MCF 10A (cell line): ENCODE data around the gene LDB2. TPM values are rescaled to one million over a fixed set of nuclear protein-coding genes. Genes with fewer than 3 reads are reported as not detected.

Source experiments
- BruUV-seq: library from RNA; stranded (reverse); fragments of 400-500 nt; replicated peaks from 2 replicates; lab custom pipeline; 2021; lab: Mats Ljungman, UMichigan
- CTCF ChIA-PET: fragments of 300-600 bp; sonication (Branson Sonifier 250); formaldehyde crosslinking; extraction: SDS; loops from one replicate; lab custom pipeline; 2021; ENCODE audit warnings: antibody characterized with exemption, inconsistent platforms; lab: Yijun Ruan, JAX
- POLR2A ChIA-PET: fragments of 300-600, 350-650 bp; sonication (Branson Sonifier 250); formaldehyde crosslinking; extraction: SDS; loops from one replicate; lab custom pipeline; 2020; ENCODE audit warnings: antibody characterized with exemption, inconsistent platforms; lab: Yijun Ruan, JAX
- DNase-seq: peaks from one replicate; pipeline ENCODE4 v3.0.0-alpha.2; 2018; ENCODE audit not compliant: unreplicated experiment
- H3K27ac Mint-ChIP-seq: one replicate; pipeline ENCODE4 v1.8.0; 2022; ENCODE audit warnings: mild to moderate bottlenecking, low read depth, mixed read lengths; ENCODE audit not compliant: unreplicated experiment
- H3K27me3 Mint-ChIP-seq: one replicate; pipeline ENCODE4 v1.8.0; 2022; ENCODE audit warnings: mixed read lengths; ENCODE audit not compliant: insufficient read depth, unreplicated experiment
- H3K36me3 Mint-ChIP-seq: one replicate; pipeline ENCODE4 v1.8.0; 2022; ENCODE audit warnings: mild to moderate bottlenecking, moderate library complexity, mixed read lengths; ENCODE audit not compliant: insufficient read depth, unreplicated experiment
- H3K4me1 Mint-ChIP-seq: one replicate; pipeline ENCODE4 v1.8.0; 2022; ENCODE audit warnings: mixed read lengths; ENCODE audit not compliant: insufficient read depth, unreplicated experiment
- H3K4me3 Mint-ChIP-seq: one replicate; pipeline ENCODE4 v1.8.0; 2022; ENCODE audit warnings: mild to moderate bottlenecking, moderate library complexity, mixed read lengths; ENCODE audit not compliant: unreplicated experiment
- H3K9me3 Mint-ChIP-seq: one replicate; pipeline ENCODE4 v1.8.0; 2022; ENCODE audit warnings: mixed read lengths; ENCODE audit not compliant: unreplicated experiment
- intact Hi-C: fragments of 100-400 bp; cut with micrococcal nuclease; formaldehyde crosslinking; loops from 2 replicates; pipeline ENCODE4 v1.14.1; 2022
- total RNA-seq: library from RNA; stranded (reverse); gene quantifications from 2 replicates; pipeline ENCODE4 v1.2.3, GENCODE V29; 2022
- TF ChIP-seq, protein P1 (sequence below): fragments of 200-600 bp; IDR thresholded peaks from one replicate; pipeline ENCODE4 v1.8.0; 2022; ENCODE audit warnings: antibody characterized with exemption, mild to moderate bottlenecking; ENCODE audit not compliant: unreplicated experiment

LDB2 gene
- total RNA-seq, 1 experiment from 2014 or later: not detected

DNA sequence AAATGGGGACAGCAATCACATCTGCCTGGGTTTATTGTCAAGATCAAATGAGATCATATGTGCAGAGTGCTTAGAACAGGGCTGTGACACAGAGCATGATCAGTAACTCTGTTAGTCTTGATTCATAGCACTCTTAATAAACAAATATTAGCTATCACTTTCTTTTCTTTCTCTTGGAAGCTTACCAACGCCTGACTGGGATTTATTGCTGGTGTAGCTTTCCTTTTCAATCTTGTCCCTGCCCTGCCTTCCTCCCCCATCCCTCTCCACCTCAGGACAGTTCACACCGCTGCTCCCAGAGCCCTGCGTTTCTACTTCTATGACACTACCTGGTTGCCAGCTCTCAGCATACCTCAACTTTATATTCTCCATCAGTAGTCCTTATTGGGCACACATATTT, 120.7 kb downstream of the LDB2 start:
- H3K4me1 Mint-ChIP-seq: no peaks in the 10 kb centered on the region
- H3K4me3 Mint-ChIP-seq: no peak overlapping the region
- TF ChIP-seq, protein P1, sequence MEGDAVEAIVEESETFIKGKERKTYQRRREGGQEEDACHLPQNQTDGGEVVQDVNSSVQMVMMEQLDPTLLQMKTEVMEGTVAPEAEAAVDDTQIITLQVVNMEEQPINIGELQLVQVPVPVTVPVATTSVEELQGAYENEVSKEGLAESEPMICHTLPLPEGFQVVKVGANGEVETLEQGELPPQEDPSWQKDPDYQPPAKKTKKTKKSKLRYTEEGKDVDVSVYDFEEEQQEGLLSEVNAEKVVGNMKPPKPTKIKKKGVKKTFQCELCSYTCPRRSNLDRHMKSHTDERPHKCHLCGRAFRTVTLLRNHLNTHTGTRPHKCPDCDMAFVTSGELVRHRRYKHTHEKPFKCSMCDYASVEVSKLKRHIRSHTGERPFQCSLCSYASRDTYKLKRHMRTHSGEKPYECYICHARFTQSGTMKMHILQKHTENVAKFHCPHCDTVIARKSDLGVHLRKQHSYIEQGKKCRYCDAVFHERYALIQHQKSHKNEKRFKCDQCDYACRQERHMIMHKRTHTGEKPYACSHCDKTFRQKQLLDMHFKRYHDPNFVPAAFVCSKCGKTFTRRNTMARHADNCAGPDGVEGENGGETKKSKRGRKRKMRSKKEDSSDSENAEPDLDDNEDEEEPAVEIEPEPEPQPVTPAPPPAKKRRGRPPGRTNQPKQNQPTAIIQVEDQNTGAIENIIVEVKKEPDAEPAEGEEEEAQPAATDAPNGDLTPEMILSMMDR: no peak
- ChIA-PET POLR2A (interaction anchor here (0.7 kb wide), 1 partner anchor 45 kb away, joined by 4 read pairs; no protein-coding TSS in a partner anchor), CTCF (interaction anchor here (1.3 kb wide), 1 partner anchor 669 kb away, joined by 4 read pairs; no protein-coding TSS in a partner anchor)
- H3K27ac Mint-ChIP-seq: no peak overlapping the region
- BruUV-seq: no TSS peak
- no peaks in the 10 kb centered on the region for H3K9me3 Mint-ChIP-seq
- DNase-seq: no peak
- H3K27me3 Mint-ChIP-seq: peaks cover 26% of the 10 kb centered on the region
- intact Hi-C loops: no loop called here
- no peaks in the 10 kb centered on the region for H3K36me3 Mint-ChIP-seq

DNA sequence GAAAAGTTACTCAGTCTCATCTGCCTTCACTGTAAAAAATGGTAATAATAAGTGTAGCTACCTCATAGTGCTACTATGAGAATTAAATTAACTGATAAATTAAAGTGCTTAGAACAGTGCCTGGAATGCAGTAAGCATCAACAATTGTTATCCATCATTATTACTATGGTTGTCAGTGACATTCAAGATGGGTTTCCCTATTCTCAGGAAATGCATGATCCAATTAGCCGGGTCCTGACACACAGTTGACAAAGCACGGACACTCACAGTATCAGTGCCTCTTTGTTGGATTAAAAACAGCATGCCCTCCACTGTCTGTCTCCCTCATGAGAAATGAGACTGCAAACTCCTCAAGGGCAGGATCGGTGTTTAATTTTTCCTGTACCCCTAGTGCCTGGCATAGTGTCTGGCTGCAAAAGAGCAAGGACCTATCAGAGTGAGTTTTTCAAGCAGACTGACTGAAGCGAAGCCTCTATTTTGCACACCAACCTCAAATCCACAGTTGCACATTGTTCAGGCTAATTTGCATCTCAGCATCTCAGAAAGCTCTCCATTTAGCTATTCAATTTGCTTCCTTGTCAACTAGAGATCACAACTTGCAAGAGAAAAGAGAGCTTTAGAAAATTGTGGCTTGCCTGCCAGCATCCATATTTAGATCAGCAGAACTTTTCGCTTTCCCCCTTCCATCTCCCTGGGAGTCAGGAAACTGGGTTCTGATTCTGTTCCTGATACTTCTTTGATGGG, 122.9 kb downstream of the LDB2 start:
- TF ChIP-seq, protein P1: no peak

DNA sequence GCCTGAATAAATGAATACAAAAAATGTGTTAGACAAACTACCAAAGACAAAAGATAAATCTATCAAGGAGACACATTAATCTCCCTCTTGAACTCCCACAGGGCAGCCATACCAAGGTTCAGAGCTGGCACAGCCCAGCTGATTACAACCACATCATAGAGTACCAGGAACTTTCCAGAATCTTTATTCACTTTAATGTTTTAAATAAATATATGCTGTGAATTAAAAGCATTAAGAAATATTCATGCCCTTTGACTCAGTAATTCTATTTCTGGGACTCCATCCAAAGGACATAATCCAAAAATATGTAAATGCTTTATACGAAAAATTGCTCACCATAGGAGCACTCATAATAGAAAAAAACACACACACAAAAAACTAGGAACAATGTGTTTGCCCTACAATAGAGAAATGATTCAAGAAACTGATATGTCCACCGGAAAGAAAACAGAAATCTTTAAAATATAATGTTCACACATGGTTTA, 126.0 kb downstream of the LDB2 start:
- Mint-ChIP-seq H3K27me3 (peaks cover 61% of the 10 kb centered on the region), H3K36me3 (no peaks in the 10 kb centered on the region), H3K4me1 (no peaks in the 10 kb centered on the region), H3K9me3 (no peaks in the 10 kb centered on the region), H3K4me3 (no peak overlapping the region), H3K27ac (no peak overlapping the region)
- ChIA-PET POLR2A (no interaction called here), CTCF (interaction anchor here (0.5 kb wide), 1 partner anchor 172 kb away, joined by 4 read pairs; no protein-coding TSS in a partner anchor)
- TF ChIP-seq, protein P1: no peak
- no TSS peak for BruUV-seq
- DNase-seq: no peak
- intact Hi-C loops: no loop called here

More for the DNA sequence above, 122.9 kb downstream of the LDB2 start:
- no TSS peak for BruUV-seq
- intact Hi-C loops: no loop called here
- Mint-ChIP-seq H3K27ac (no peak overlapping the region), H3K4me1 (no peaks in the 10 kb centered on the region), H3K27me3 (peaks cover 44% of the 10 kb centered on the region), H3K9me3 (no peaks in the 10 kb centered on the region), H3K4me3 (no peak overlapping the region), H3K36me3 (no peaks in the 10 kb centered on the region)
- DNase-seq: no peak
- POLR2A ChIA-PET: no interaction called here
- CTCF ChIA-PET: interaction anchor here (1.0 kb wide), 1 partner anchor 19 kb away, joined by 3 read pairs; no protein-coding TSS in a partner anchor

DNA sequence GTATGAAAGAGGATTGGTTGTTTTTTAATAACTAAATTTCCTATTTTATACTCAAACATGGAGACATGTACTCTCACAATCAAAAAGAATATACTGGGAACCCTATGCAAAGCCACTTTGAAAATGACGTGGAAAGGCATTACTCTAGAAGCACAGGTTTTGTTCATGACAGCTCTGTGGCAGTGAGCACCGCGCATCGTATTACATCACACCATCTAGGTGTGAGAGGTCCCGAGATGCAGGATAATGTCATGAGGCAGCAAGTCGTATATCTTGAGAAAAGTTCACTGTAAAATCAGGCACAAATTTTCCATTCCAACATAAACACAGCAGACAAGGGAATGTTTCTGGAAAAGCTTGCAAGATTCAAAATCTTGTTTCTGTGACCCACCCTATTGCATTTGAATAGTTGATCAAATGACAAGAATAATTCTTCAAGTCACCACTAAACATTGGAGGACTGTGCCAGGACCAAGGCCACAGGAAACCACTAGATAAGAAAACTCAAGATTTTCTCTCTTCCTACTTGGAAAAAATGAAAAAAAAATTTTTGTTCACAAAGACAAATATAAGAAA, 127.6 kb downstream of the LDB2 start:
- Mint-ChIP-seq H3K27me3 (peaks cover 61% of the 10 kb centered on the region), H3K36me3 (no peaks in the 10 kb centered on the region), H3K4me3 (no peak overlapping the region), H3K9me3 (no peaks in the 10 kb centered on the region), H3K27ac (no peak overlapping the region), H3K4me1 (no peaks in the 10 kb centered on the region)
- CTCF ChIA-PET: interaction anchor here (0.6 to 1.5 kb wide), 4 partner anchors 9 to 204 kb away, joined by 3 to 5 read pairs (median 3); no protein-coding TSS in a partner anchor
- DNase-seq: no peak
- TF ChIP-seq, protein P1: no peak
- BruUV-seq: no TSS peak
- POLR2A ChIA-PET: no interaction called here
- intact Hi-C loops: no loop called here
